ENCODE results near the gene GPR152.
"Not testable (repeated sequence)": the region's sequence is repeated elsewhere in the genome, so short reads cannot be mapped to it uniquely, and the experiment has no call there.

The GPR152 gene

DNA sequence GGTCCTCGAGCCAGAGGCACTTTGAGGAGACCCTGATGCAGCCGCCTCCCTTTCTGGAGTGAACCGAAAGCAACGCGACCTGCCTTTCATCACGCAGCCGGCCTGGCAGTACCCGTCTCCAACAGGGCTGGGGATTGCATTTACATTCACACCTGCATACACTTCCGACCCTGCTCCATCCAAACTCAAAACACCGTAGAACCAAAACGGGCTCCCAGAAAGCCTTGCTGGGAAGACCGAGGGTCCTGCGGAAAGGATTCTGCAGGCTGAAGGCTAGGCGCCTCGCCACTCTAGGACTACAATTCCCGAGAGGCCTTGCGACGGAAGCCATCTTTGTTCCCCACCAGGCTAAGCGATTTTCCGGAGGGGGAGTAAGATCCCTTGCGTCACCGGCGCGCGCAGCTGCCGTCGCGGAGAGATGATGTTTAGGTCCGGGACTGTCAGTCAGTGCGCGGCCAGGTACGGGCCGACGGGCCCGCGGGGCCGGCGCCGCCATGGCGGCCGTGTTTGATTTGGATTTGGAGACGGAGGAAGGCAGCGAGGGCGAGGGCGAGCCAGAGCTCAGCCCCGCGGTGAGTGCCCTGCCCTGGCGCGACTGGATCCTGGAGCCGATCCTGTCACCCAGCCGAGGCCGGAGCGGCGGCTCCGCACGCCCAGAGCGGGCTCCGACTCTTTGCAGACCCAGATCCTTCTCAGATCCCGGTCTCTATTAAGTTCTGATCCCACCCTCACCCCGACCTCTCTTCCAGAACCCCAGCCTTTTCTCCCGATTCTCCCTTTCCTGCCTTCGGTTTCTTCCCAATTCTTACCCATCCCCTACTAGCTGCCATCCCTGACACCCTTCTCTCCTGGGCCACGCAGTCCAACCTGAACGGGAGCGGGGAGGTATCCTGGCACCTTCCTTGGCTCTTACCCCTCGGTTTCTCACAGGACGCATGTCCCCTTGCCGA lies 24.2 kb downstream of the GPR152 start, which contains the start of gene RPS6KB2:
TSS of gene RPS6KB2 (plus strand) at position 443 of the 950 bp plus-strand sequence. CDS start at position 495, 52 bp downstream.
- DNase-seq (ENCODE audit: low read depth in 1 of 2, low spot score in 1 of 2), result peak; percentile 99 to 100

DNA sequence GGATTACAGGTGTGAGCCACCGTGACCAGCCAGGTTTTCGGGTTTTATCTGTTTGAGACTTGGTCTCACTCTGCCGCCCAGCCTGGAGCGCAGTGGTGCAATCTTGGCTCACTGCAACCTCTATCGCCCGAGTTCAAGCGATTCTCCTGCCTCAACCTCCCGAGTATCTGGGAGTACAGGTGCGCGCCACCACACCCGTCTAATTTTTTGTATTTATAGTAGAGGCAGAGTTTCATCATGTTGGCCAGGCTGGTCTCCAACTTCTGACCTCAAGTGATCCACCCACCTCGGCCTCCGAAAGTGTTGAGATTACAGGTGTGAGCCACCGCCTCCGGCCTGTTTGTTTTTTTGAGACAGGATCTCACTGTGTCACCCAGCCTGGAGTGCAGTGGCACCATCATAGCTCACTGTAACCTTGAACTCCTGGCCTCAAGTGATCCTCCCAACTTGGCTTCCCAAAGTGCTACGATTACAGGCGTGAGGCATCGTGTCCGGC lies 25.1 kb downstream of the GPR152 start:
- DNase-seq (ENCODE audit: low read depth in 1 of 2, low spot score in 1 of 2), result not testable (repeated sequence)

DNA sequence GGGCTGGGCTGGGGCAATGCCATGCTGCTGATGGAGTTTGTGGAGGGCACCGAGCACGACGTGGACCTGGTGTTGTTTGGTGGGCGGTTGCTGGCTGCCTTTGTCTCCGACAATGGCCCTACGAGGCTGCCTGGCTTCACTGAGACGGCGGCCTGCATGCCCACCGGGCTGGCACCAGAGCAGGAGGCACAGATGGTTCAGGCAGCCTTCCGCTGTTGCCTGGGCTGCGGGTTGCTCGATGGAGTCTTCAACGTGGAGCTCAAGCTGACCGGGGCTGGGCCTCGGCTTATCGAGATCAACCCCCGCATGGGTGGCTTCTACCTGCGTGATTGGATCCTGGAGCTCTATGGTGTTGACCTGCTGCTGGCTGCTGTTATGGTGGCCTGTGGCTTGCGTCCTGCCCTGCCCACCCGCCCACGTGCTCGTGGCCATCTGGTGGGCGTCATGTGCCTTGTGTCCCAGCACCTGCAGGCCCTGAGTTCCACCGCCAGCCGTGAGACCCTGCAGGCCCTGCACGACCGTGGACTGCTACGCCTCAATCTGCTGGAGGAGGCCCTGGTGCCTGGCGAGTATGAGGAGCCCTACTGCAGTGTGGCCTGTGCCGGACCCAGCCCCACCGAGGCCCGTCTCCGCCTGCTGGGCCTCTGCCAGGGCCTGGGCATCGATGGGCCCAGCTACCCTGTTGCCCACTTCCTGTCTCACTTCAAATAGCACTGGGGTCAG lies 28.5 kb downstream of the GPR152 start:
- no peak for DNase-seq (ENCODE audit: low read depth in 1 of 2, low spot score in 1 of 2)

DNA sequence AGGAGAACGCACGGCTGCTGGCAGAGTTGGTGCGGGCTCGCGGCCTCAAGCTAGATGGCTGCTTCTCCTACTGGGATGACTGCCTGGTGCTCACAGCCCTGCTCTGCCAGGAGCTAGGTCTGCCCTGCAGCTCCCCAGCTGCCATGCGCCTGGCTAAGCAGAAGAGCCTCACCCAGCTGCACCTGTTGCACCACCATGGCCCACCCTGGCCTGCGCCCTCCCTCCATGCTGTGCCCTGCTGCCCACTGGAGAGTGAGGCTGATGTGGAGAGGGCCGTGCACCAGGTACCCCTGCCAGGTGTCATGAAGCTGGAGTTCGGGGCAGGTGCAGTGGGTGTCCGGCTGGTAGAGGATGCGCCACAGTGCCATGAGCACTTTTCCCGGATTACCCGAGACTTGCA lies 29.1 kb downstream of the GPR152 start:
- no peak for DNase-seq (ENCODE audit: low read depth in 1 of 2, low spot score in 1 of 2)

DNA sequence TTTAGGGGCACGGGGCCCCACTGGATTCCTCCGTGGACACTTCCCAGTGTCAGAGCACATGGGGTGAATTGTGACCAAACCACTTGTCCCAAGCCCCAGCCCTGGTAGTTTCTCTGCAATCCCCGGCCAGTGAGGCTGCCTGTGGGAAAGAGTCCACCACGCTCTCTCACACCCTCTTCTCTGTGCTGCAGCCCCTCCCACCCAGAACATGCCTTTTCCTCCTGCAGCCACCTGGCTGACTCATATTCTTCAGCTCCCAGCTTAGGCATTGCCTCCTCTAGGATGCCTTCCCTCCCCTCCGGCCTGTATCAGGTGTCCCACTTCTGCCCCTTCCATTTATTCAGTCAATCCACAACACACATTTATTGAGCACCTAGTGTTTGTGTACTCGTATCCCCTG lies 29.6 kb downstream of the GPR152 start:
- DNase-seq (ENCODE audit: low read depth in 1 of 2, low spot score in 1 of 2), result no peak

DNA sequence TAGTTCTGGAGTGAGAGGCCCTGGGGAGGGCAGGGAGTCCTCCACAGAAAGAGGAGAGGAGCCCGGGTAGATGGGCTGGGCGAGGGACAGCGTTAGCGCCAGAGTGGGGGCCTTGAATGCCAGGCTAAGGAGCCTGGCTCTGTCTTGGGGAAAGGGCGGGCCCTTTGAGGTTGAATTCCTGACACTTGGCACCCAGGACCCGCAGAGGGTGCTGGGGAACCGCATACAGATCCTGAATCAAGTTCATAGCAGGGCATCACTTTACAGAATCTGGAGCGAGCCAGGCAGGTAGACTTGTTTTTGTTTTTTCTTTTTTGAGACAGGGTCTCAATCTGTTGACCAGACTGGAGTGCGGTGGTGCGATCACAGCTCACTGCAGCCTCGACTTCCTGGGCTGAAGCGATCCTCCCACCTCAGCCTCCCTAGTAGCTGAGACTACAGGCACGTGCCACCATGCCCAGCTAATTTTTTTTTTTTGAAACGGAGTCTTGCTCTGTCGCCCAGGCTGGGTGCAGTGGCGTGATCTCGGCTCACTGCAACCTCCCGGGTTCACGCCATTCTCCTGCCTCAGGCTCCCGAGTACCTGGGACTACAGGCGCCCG lies 31.0 kb downstream of the GPR152 start:
- no peak for DNase-seq (ENCODE audit: low read depth in 1 of 2, low spot score in 1 of 2)

DNA sequence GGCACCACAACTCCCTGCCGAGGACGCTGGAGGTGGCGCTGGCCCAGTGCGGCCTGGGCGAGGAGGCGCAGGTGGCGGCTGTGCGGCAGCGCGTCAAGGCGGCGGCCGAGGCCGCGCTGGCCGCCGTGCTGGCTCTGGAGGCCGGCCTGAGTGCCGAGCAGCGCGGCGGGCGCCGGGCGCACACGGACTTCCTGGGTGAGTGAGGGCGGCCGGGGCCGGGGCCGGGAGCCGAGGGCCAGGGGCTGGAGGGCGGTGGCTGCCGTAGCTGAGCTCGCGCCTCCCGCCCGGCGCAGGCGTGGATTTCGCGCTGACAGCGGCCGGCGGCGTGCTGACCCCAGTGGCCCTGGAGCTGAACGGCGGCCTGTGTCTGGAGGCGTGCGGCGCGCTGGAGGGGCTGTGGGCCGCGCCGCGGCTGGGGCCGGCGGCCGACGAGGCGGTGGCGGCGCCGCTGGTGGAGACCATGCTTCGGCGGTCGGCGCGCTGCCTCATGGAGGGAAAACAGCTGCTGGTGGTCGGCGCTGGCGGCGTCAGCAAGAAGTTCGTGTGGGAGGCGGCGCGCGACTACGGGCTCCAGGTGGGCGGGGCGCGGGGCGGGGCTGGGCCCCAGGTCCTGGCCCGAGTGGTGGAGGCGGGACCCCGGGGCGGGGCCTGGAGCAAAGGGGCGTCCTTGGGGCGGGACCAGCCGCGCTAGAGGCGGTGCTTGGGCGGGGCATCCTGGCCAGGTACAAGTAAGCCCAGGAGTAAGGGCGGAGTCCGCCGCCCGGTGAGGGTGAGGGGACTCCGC lies 31.7 kb downstream of the GPR152 start:
- peak; percentile 96 to 99 for DNase-seq (ENCODE audit: low read depth in 1 of 2, low spot score in 1 of 2)

DNA sequence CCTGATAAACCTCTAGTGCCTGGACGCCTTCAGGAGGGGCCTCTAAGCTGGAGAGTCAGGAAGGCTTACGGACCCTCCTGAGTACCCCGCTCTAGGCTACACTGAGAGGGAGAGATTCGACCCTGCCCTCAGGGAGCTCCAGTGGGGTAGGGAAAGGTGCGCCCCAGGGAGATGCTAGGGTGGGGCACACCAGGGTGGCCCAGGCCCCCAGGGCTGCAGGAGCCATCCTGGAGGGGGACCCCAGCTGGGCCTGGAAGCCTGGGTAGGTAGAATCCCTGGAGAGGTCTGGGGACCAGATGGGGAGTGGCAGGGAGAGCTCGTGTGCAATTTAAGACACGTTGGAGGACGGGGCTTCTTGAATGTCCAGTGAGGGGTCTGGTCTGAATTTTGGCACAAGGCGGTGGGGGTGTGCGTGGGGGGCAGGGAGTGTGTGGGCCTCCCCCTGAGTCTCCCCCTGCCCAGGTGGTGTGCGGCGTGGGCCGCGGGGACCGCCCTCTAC lies 32.3 kb downstream of the GPR152 start:
- DNase-seq (ENCODE audit: low read depth in 1 of 2, low spot score in 1 of 2), result no peak

DNA sequence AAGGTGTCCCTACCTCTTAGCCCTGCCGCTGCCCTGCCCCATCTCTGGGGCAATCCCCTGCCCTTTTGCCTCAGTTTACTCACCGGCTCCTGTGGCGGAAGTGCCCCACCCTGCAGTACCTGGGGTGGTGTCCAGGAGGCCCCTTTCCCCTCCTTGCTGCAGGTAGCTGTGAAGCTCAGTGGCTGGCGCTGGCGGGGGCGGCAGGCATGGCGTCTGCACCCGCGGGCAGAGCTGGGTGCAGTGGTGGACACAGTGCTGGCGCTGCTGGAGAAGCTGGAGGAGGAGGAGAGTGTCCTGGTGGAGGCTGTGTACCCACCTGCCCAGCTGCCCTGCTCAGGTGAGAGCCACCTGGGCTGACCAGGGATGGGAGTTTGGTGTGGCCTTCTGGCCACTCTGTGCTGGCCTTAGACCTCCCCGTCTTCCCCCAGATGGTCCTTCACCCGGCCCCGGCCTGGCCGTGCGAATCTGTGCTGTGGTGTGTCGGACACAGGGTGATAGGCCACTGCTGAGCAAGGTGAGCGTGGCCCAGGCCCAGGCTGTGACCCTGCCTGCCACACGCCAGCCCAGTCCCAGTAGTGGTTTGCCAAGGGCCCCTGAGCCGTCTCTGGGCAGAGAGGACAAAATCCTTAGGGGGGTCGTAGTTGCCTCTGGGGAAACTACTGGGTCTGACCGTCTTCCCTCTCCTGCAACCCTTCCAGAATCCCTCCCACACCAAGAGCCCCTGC lies 33.0 kb downstream of the GPR152 start:
- DNase-seq (ENCODE audit: low read depth in 1 of 2, low spot score in 1 of 2), result no peak

DNA sequence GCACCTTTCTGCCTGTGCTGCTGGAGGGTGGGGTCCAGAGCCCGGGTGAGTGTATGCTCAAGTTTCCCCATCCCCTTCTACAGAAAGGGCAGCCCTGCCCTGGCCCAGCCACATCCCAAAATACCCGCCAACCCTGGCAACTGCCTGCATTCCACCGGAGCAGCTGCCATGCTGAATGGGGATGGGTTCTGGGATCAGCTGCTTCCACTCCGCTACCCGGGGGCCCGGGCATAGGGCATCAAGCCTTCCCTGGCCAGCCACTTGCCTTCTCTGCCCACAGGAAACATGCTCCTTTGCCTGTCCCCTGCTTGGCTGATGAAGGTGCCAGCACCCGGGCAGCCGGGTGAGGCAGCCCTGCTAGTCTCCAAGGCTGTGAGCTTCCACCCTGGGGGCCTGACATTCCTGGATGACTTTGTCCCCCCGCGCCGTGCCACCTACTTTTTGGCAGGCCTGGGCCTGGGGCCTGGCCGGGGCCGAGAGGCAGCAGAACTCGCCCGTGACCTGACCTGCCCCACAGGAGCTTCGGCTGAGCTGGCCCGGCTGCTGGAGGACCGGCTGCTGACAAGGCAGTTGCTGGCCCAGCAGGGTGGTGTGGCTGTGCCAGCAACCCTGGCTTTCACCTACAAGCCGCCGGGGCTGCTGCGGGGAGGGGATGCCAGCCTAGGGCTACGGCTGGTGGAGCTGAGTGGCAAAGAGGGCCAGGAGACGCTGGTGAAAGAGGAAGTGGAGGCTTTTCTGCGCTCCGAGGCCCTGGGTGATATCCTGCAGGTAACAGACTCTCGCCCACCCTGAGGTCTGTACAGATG lies 33.9 kb downstream of the GPR152 start:
- no peak for DNase-seq (ENCODE audit: low read depth in 1 of 2, low spot score in 1 of 2)

DNA sequence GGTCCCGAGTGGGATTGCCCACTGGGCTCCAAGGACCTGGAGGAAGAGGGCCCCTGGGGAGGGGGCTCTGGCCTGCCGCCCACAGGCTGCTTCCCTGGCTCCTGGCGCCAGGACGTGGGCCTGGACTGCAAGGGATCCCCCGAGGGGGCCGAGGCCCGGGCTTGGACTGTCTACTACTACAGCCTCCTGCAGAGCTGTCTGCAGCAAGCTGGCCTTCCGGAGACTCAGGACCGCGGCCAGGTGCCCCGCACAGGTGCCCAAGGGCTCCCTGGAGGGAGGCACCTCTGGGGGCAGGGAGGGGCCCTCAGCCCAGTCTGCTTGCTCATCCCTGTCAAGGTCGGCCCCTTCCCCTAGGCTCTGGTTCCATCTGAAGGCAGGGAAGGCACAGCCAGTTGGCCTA lies 35.1 kb downstream of the GPR152 start:
- no peak for DNase-seq (ENCODE audit: low read depth in 1 of 2, low spot score in 1 of 2)

DNA sequence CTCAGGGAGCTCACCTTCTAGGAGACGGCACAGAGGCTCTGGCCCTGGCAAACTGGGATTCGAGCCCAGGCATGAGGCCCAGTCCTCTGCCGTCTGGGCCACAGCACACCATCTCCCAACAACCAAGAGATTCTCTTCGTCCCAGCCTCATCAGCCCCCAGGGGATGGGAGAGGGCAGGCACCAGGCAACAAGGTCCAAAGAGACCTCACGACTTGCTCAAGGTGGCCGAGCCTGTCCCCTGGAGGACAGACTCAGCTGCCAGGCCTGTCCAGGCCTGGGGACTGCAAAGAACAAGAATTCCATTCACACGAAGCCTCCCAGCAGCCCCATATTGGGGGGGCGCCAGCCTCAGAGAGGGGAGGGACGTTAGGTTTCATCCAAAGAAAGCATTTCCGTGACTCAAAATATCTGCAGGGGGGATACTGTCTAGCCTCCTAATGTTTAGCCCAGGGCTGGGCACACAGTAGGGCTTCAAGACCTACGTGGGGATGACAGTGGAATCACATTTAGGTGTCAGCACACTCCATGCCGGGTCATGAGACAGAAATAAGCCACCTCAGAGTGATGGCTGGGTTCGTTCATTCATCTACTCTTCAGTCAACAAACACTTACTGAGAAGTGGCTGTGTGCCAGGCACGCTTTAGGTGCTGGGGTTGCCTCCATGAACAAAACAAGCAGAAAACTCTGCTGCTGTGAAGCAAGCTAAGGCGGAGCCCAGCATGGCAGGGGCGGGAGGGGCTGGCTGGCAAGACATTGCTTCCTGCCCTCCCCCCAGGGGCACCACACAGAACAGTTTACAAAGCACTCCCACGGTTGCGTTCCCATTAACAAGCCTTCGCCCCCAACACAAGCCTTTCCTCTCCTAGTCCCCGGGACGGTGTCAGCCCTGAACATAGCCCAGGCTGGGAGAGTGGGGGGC lies 35.9 kb downstream of the GPR152 start:
- no peak for DNase-seq (ENCODE audit: low read depth in 1 of 2, low spot score in 1 of 2)

DNA sequence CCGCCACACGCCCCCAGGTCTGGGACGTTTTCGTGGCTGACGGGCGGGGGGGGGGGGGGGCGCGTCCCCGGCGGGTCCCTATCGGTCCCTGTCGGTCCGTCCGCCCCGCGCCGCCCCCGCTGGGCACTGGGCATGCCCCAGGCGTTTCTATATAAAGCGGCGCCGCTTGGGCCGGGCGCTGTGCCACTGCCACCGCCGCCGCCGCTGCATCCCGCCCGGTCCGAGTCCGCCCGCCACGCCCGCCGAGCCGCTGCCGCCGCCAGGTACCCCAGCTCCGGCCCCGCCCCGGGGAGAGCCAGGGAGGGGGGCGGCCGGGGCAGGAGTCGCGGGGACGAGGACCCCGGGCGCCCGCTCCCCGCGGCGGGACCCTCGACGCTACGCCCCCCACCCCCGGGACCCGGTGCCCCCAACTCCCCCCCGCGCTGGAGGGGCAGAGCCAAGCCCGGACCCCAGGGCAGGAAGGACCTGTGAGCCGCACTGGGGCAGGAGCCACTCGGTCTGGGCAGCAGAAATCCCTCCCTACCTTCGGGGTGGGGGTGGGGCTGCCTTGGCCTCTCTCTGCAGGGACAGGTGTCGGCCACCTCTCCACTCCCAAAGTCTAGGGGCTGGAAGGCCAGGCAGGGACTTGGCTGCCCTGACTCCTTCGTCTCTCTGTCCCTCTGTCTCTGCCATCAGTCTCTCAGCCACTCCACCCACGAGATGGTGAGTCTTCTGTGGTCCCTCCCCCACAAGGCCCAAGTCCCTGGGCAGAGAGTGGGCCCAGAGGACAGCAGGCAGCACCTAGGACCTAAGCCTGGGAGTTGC lies 36.8 kb downstream of the GPR152 start, which contains the start of gene CARNS1:
TSS of gene CARNS1 (plus strand) at position 178 of the 804 bp plus-strand sequence. CDS start at position 700, 522 bp downstream.
- DNase-seq (ENCODE audit: low read depth in 1 of 2, low spot score in 1 of 2), result no peak

DNA sequence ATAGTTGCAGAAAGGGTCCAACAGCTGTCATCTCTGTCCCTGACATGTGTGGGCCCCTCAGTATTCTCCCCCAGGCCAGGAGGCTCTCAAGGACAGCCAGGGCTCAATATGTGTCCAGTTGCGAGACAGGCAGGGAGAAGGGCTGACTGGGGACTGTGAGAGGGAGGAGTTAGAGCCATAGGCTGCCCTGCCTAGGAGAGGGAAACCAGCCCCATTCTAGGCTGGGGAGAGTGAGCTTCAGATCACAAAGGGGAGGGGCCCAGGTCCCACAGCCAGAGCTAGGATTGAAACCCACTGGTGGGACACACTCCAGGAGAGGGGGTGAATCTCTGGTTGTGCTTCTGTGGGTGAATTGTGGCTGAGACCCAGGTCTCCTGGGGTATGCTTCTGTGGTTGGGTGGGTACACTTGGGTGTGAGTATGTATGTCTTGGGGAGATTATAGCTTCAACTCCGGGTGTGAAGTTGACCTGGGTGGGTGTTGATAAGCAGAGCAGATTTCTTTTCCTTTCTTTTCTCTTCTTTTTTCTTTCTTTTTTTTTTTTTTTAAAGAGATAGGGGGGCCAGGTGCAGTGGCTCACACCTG lies 39.2 kb downstream of the GPR152 start:
- no peak for DNase-seq (ENCODE audit: low read depth in 1 of 2, low spot score in 1 of 2)

DNA sequence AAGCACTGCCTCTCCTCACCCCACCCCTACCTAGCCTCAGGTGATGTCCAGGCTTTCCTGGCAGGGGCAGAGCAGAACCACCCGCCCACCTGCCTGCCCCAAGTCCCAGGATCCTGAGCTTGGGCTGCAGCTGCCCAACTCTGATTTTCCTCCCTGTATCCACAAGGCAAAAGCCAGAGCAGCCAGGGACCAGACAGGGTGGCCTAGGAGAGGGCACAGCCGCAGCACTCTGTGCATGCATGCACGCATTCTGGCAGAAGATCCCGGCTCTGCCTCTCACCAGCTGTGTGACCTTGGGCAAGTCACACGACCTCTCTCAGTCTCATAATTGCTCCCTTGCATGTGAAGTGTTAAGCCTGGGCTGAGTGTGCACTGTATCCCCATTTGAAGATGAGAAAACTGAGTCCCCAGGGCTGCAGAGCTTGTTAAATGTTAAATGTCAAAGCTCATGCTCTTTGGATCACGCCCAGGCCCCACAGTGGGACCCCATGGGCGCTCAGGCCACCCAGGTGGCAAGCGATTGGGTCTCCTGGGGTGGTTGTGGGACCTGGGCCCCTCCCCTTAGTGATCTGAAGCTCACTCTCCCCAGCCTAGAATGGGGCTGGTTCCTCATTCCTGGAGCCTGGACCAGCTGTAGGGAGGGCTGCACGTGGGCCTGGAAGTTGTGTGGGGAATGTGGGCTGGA lies 39.9 kb downstream of the GPR152 start:
- no peak for DNase-seq (ENCODE audit: low read depth in 1 of 2, low spot score in 1 of 2)

DNA sequence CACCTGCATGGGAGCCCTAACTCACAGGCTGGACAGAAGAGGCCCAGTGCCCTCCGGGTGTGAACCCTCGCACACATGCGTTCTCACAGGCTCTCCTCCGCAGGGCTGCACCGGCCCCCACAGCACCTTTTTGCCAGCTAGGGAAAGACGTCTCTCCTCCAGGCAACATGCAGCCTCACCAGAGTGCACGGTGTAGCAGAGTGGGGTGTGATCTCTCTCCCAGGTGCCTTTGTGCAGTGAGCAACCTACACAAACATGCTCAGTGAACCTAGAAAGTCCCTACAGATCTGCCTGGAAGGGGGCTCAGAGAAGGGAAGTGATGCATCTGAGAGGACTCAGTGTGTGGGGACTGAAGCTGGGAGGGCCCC lies 40.8 kb downstream of the GPR152 start:
- DNase-seq (ENCODE audit: low read depth in 1 of 2, low spot score in 1 of 2), result no peak
